Measurements from ENCODE around the gene EGFL7.

EGFL7 gene

DNA sequence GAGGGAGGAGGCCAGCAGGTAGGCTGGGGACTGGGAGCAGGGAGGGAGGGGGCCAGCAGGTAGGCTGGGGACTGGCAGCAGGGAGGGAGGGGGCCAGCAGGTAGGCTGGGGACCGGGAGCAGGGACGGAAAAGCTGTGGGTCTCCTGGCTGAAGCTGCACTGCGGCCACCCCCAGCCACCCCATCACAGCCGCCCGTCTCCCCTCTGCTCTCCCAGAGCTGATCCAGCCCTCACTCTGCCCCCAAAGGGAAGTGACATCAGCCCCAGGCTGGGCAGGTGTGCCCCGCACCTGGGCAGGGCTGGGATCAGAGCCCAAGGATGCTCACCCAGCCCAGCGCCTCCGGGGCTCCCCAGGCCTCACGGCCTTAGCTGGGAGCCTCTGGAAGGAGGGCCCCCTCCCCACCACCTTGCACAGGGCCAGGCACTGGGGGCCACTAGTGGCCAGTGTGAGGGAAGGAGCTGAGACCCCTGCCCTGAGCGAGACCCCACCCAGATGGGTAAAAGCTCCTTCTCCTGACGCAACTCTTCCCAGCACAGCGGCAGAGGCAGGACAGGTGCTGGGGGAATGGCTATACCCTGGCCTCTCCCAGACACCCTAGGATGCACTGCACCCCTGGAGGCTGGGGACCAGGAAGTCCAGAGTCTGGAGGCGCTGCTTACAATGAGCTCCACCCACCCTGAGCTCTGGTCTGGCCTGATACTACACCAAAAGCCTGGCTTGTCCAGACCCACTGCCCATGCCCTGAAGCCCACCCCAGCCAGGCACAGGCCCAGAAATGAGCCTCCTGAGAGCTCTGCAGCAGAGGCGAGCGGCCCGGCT is 13.0 kb downstream of the EGFL7 start:
- FAIRE-seq = no peak

DNA sequence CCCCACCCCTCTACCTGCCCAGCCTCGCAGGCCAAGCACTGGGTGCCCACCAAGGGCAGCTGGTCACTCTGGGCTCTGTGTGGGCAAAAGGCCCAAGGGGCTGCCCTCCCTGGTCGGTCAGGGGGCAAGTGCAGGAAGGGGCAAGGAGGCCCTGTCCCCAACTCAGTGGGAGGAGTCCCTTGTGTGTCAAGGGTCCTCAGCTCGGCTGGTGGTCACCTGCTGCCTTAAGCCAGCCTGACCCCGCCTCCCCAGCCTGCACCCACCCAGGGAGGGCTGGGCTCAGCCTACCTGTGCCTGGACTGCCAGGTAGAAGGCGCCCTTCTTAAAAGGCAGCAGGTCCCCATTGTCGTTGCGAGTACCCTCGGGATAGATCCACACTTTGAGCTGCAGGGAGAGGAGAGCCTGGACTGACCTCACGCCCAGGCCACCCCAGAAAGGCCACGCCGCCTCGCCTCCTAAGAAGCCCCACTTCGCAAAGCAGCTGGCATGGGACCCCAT is 13.6 kb downstream of the EGFL7 start:
- no peak for FAIRE-seq

DNA sequence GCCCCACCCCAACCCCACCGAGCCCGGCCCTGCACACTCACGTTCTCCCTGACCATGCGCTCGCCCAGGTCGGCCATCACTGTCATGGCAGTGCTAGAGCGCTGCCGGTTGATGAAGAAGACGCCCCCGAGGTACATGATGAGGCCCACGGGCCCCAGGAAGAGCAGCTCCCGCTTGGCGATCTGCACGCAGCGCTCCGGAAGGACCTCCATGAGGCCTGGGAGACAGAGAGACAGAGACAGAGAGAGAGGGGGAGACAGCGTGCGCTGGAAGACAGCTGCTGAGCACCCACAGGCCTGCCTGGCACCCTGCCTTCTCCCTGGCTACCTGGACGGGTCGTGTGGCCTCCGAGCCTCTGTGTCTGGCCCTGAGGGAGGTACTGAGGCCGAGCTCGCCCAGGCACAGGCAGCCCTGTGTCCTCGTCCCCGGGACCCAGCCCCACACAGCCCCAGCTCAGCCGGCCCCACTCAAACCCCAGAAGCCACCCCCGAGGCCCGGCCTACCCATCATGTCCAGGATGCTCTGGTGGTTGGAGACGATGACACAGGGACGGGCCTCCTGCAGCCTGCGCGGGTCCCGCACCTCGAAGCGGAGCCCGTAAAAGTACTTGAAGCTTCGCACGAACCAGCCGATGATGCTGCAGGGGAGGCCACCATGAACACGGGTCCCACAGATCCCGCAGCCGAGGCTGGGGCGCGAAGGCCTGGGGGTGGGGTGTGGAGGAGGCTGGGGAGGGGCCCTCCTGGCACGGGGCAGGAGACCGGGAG is 14.4 kb downstream of the EGFL7 start:
- no peak for FAIRE-seq

DNA sequence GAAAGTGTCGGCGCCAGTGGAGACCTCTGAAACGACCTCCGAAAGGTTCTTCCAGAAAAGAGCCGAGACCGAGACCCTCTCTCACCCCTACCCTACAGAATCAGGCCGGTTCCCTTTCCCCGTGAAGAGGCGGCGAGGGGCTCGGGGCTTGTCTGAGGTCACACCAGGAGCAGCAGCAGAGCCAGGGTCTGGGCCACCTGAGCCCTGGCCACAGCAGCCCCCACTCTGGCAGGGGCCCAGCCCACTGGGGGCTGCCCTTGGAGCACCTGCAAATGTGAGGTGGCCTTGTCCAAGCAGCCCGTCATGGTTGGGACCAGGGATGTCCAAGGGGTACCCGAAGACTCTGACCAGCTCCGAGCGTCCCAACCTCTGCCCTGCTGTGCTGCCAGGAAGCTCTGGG is 15.3 kb downstream of the EGFL7 start:
- FAIRE-seq = no peak

DNA sequence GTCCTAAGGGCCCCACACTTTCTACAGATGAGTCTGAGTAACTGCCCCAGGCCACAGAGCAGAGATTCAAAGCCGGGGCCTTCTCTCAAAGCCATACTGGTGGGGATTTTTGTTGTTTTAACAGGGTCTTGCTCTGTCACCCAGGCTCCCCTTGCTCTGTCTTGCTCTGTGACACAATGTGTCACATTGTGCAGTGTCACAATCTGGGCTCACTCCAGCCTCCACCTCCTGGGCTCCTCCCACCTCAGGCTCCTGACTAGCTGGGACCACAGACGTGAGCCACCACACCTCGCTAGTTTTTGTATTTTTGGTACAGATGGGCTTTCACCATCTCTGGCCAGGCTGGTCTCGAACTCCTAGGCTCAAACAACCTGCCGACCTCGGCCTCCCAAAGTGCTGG is 15.9 kb downstream of the EGFL7 start:
- FAIRE-seq = no peak

DNA sequence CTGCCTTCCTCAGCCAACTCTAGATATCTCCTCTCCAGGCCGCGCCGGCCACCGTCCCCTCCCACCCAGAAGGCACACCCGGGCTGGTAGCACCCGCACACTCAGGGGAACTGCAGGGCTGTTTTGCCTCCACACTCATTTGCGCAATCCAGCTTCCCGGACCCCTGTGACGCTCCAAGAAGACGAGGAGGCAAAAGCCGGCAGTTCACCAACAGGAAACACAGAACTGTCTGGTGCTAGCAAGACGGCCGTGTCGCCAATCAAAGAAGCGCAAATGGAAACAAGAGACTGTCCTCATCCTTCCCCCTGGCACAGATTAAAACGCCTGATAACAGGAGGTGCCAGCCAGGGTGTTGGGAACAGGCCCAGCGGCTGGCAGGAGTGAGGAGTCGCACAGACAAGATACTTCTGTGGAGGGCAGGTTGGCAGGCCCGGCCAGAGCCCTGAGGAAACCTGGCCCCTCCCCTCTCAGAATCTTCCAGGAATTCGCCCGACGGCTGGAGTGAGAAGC is 16.8 kb downstream of the EGFL7 start:
- no peak for FAIRE-seq

DNA sequence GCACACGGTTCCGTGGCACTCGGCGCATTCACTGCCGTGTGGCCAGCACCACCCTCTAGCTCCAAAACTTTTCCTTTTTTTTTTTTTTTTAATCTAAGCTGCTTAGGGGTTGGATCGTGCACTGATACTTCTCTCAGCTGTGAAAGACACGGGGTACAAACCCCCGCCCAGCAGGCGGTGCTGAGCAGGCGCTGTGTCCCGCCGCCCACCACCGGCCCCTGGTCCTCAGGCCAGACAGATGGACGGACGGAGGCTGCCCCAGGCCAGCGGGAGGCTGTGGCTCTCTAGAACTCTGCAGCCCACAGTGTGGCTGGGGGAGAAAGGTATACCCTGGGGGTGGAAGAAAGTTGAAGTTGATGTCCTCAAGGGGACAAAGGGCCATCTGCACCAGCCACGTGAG is 18.3 kb downstream of the EGFL7 start:
- FAIRE-seq = no peak

DNA sequence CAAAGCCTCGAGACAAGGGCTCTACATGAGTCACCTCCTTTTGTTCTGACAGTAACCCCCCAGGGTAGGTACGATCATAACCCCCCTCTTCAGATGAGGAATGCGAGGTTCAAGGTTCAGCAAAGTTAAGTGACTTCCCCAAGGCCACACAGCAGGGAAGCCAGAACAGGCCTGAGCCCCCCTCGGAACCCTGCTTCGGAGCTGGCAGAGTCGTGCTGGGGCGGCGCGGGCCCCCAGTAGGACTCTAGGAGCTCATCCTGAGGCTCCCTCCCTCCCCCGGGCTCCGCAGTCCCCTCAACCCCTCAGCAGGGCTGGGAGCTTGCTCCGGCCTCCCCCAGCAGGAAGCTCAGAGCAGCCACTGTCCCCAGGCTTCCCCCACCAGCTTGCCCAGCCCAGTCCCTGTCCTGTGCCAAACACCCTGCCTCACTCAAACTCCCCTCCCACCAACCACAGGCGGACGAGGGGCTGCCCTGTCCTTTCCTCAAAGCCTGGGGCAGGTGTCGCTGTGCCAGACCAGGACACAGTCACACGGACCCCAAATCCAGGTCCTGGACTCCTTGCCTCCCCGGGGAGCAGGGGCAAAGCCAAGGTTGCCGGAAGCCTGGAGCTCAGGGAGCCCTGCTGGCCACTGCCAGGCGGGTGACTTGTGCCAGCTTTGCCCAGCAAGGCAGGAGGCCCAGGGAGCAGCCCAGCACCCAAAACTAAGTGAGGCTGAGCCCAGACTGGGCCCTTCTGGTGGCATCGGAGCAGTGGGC is 19.4 kb downstream of the EGFL7 start:
- FAIRE-seq = no peak

DNA sequence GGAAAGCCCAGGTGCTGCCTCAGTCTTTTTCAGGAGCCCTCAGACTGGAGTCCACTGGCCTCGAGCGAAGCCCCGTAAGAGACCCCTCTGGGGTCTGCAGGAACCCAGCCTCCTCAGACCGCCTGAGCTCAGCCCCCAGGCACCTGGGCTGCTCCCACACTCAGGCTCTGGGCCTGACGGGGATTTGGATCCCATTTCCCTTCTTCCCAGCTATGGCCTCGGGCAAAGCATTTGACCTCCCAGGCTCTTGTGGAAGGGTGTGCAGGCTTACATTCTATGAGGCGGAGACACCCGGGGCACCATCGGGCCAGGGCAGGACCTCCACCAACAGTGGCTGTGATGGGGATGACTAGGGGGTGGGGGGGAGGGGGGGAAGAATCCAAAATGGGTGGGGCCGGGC is 20.0 kb downstream of the EGFL7 start:
- no peak for FAIRE-seq

DNA sequence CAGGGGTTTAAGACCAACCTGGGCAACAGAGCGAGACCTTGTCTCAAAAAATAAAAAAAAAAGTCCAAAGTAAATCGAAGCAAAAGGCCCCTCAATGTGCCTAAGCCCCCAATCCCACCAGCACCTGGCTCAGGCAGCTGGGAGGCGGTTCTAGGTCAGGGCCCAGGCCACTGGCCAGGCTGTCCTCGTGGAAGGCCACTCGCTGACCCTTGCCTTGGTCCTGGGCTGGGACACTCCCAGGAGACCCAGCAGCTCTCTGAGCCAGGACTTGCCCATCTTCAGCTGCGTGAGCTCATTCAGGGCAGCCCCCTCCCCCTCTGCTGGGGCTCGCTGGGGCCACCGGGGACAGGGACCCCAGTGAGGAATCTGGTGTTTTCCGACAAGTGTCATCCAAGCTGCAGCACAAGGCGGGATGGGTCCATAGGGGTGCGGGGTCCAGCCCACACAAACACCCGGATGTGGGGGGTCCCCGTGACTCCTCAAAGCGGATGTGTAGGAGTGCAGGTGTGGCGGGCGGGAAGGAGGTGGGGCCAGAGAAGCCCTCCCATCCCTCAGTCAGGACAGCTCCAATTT is 20.5 kb downstream of the EGFL7 start:
- no peak for FAIRE-seq

DNA sequence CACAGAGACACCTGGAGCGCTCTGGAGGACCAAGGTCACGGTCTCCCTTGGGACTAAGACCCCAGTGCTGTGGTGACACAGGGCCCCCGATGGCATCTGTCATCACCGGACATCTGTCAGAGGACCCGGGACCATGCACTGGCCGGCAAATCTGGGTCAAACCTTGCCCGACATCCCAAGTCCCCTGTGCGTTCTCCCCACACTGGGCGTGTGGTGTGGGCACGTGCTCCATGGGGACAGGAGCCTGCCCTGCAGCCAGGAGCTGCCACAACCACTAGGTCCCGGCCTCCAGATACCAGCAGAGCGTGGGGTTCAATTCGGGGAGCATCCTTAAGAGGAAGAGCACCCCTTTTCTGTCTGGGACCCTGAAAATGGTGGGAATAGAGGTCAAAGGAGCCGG is 21.0 kb downstream of the EGFL7 start:
- FAIRE-seq = no peak

DNA sequence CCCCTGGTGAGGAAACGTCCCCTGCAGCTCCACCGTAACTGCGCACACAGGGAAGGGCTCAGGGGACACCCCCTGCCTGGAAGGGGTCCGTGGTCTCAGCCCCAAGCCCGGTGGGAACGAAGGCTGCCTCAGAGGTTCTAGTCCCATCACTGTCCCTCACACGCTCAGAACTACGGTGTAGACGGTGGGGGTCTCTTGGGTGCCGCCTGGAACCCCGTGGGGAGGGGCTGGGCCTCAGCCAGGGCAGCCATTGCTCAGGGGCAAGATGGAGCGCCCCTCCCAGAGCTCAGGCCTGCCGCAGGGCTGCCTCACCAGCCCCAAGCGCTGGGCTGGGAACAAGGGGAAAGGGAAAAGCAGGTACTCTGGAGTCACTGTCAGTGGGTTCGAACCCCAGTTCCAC is 21.6 kb downstream of the EGFL7 start:
- no peak for FAIRE-seq

DNA sequence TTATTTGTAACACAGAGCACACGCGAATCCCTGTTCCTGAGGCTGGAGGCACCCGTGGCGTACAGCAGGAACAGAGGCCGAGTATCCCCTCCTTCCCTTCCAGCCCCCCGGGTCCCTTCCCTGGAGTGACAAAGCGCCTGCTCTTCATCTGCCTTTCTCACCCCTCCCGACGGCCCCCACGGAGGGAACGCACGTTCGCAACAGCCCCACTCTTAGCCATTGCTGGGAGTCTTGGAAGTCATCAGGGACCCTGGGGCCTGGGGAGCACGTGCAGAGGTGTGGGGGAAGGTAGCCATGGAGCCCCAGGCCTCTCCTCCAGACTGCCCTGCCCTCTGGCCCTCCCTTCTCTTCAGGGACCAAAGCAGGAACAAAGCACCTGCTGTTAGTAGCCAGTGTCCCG is 22.1 kb downstream of the EGFL7 start:
- no peak for FAIRE-seq

DNA sequence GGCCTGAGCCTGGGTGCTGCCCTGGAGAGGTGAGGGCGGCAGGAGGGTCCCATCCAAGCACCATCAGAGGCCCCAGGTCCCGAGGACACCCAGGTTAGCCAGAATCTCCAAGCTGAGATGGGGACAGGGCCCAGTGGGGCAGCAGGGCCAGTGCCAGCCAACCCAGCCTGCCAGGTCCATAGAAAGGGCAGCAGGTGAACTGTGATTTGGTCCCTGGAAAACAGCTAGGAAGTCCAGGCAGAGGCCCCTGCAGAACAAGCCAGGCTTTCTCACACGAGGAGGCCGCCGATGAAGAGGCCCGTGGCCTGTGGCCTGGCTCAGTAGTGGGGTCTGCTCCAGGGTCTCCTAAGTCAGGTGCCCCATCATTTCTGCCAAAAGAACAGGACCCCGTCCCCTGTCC is 22.5 kb downstream of the EGFL7 start:
- no peak for FAIRE-seq

DNA sequence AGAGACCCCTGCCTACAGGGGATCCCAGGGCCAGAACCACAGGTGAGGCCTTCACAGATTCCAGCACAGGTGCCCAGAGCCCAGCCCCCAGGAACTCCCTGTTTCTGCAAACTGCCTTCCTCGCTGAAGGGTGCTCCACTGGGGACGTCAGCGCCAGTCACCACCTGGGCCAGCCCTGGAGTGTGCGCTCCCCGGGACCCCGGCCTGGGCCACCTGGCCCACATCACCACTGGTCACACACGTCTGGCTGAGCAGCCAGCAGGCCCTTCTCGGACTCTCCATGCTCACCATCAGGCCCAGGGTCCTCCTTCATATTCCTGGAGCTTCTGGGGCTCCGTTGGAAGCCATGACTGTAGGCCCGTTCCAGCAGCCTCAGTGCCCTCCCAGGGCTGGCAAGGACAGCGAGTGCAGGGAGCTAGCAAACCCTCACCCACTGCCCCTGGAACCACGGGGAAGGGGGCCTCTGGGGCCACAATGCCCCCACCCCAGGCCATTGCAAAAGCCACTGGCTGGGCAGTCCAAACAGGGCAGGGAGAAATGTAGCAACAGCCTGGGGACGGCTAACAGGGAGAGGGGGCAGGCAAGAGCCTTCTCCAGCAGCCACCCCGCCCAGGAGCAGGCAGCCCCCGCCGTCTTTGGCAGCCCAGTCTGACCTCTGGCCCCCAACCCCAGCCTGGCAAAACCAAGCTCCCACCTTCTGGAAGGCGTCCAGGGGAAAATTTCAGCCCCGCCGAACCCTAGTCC is 23.2 kb downstream of the EGFL7 start:
- FAIRE-seq = no peak

DNA sequence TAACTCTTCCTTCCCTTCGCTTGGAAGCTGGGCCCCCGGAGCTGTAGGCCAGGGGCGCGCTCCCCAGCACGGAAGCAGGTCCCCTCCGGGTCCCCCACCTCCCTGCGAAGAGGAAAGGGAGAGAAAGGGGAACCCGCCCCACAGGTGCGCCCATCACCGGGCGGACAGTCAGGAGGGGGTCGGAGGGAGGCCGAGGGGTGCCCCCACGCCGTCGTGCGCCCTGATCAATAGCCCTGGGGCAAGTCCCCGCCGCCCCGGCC is 23.7 kb downstream of the EGFL7 start:
- no peak for FAIRE-seq

DNA sequence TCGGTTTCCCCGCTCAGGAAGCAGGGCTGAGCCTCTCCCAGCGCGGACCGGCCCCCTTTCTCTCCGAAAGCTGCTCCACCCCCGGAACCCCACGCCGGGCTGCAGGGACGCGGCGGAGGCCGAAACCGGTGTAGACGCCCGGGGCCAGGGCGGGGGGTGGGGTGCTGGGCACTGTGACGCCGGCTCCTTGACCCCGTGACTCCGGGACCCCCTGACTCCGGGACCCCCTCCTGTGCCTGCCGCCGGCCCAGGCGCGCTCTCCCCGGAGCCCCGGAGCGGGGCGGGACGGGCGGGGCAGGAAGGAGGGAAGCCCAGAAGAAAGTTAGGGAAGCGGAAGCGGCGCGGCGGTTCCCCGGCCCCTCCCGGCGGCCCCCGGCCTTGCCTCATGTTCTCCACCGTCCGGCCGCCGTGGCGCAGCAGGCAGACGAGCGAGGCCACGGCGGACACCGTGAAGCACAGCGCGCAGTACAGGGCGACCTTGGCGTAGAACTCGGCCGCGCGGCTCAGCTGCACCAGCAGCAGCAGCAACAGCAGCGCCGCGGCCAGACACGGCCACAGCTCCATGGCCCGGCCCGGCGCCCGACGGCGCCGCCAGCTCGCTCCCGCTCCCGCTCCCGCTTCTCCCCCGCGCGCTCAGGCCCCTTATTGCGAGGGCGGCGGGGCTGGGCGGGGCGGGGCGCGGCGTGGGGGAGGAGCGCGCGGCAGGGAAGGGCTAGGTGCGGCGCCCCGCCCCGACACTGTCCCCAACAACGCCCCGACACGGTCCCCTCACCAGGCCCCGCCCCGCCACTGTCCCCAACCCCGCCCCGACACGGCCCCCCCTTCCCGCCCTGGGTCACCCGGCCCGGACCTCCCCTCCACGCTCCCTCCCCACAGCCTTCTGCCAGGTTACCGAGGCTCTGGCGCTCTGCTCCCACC is 24.3 kb downstream of the EGFL7 start, which contains the start of gene AGPAT2:
AGPAT2 (minus strand) TSS at position 664 of the 918 bp plus-strand sequence; CDS start at position 564, 100 bp downstream.
- FAIRE-seq = no peak

DNA sequence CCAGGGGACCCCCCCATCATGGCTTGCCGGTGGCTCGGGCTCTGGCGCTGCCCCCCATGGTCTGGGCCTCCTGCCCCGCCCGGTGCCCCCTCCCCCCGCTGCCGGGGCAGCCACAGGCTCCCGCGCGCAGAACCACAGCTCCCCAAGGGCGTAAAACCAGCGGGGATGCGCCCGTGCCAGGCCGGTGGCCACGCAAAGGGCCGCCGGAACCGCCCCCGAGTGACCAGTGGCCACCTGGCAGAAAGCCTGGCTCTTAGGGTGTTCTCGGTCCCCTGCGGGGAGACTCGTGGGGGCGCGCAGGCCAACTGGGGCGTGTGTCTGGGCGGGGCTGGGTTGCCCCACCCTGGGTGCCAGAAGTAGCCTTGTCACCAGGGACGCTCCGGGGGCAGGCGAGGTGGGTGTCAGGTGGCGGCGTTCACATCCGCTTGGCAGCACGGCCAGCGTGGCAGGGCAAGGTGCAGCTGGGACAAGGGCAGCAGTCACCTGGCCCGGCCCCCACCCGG is 25.1 kb downstream of the EGFL7 start:
- no peak for FAIRE-seq

DNA sequence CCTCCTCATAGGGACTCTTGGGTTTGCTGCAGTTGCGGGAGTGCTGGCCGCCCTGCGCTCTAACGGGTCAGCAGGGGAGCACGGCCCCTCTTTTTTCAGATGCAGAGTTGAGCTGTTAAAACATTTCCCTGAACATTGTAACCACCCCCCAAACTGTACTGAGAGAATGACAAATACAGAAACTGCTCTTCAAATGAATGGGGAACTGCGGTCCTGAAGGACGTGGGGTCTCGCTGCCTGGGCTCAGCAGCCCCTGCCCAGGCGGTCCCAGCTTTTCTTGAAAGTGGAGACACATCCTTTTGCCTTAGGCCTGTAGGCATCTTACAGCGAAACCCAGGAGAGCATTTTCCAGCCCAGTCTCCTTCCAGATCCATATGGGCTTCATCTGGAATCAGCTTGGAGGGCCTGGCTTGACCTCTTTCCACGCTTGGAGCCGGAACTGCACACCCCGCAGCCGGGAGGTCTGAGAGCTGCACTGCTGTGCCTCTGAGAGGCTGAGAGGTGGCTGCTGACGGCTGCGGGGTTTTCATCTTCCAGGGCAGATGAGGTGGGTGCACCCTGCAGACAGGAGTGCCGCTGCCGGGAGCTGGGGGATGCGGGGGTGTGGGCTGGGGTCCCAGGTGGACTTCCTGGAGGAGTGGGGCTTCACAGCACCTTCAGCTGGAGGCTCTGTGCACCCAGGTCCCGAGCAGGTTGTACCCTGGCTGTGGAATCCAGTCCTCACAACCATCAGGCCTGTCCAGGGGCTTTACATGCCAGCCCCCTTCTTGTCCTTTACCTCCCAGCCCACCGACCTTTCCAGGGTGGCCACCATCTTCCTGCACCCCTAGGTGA is 25.8 kb downstream of the EGFL7 start:
- FAIRE-seq = peak; percentile 8

DNA sequence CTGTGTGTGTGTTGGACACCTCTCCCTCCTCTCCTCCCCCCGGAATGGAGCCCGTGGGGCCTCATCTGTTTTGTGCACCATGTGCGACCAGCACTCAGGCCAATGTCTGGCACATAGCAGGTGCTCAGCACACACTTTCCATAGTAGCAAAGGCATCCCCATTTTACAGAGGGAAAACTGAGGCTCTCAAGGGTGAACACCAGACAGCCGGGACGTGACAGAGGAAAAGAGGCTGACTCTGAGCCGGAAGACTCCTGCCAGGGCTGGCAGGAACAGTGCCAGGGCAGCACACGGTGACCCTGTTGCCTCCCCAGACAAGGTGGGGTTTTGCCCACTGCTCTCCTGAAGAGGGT is 26.4 kb downstream of the EGFL7 start:
- no peak for FAIRE-seq
